22Rv1 (cell line): ENCODE data around the gene ZNF81.
"Not testable (repeated sequence)": the region's sequence is repeated elsewhere in the genome, so short reads cannot be mapped to it uniquely, and the experiment has no call there.

Source experiments
- H3K27ac ChIP-seq: fragments of 450-650 bp; 2 replicates; pipeline ENCODE4 v1.5.1; 2017
- ZFX ChIP-seq: fragments of 450-650 bp; IDR thresholded peaks from 2 replicates; pipeline ENCODE4 v1.6.1; 2017; ENCODE audit warnings: antibody characterized with exemption, borderline replicate concordance
- TF ChIP-seq, protein P1 (sequence below): fragments of 450-650 bp; IDR thresholded peaks from 2 replicates; pipeline ENCODE4 v1.5.1; 2017; ENCODE audit warnings: mild to moderate bottlenecking

ZNF81 gene

DNA sequence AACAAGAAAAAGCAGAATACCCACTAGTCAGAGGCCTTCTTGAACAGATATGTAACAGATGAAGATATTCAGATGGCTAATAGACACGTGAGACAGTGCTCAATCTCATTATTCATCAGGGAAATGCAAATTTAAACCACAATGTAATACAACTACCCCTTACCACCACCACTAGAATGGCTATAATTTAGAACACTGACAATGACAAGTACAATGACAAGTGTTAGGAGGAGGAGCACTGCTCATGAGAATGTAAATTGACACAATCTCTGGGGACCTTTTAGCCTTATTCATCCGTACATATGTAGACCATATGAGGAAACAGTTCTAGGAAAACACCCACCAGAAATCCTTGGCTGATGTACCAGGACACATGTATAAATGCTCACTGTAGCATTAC is 13.1 kb downstream of the ZNF81 start:
- no peak for TF ChIP-seq ZFX
- TF ChIP-seq, protein P1, sequence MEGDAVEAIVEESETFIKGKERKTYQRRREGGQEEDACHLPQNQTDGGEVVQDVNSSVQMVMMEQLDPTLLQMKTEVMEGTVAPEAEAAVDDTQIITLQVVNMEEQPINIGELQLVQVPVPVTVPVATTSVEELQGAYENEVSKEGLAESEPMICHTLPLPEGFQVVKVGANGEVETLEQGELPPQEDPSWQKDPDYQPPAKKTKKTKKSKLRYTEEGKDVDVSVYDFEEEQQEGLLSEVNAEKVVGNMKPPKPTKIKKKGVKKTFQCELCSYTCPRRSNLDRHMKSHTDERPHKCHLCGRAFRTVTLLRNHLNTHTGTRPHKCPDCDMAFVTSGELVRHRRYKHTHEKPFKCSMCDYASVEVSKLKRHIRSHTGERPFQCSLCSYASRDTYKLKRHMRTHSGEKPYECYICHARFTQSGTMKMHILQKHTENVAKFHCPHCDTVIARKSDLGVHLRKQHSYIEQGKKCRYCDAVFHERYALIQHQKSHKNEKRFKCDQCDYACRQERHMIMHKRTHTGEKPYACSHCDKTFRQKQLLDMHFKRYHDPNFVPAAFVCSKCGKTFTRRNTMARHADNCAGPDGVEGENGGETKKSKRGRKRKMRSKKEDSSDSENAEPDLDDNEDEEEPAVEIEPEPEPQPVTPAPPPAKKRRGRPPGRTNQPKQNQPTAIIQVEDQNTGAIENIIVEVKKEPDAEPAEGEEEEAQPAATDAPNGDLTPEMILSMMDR = no peak
- H3K27ac ChIP-seq = no peak overlapping the region

DNA sequence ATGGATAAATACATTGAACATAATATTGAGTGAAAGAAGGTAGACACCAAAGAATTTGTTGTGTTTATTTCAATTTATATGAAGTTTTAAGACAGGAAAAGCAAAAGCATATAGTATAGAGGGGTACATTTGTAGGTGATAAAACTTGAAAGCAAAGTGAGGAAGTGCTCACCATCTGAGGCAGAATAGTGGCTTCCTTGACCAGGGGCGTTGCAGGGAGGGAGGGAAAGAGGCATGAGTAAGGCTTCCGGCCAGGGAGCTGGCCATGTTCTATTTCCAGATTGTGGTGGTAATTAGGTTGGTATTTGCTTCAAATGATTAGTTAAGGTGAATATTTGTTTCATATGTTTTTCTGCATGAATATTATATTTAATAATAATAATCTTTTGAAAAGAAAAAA is 13.7 kb downstream of the ZNF81 start:
- H3K27ac ChIP-seq = not testable (repeated sequence)

DNA sequence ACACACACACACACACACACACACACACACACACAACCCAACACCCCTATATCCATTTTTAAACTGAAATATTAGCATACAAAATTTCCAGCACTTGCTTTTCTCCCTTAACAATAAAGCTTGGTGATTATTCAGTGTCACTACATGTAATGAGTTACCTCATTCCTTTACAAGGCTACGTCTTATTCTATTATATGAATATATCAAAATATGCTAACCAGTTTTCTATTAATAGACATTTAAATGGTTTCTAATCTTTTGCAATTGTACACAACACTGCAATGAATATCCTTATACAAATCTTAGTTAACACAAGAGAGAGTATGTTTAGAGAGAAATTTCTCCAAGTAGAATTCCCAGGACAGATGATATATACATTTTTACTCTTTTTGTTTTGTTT is 14.2 kb downstream of the ZNF81 start:
- TF ChIP-seq, protein P1 = no peak
- TF ChIP-seq ZFX = no peak
- no peak overlapping the region for H3K27ac ChIP-seq

DNA sequence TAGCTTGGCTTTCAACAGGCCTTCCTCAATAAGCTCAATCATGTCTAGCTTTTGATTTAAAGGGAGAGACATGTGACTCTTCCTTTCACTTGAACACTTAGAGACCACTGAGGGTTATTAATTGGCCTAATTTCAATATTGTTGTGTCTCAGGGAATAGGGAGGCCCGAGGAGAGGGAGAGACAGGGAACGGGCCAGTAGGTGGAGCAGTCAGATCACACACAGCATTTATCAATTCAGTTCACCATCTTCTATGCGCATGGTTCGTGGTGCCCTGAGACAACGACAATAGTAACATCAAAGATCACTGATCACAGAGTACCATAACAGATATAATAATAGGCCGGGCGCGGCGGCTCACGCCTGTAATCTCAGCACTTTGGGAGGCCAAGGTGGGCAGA is 17.8 kb downstream of the ZNF81 start:
- no peak overlapping the region for H3K27ac ChIP-seq

DNA sequence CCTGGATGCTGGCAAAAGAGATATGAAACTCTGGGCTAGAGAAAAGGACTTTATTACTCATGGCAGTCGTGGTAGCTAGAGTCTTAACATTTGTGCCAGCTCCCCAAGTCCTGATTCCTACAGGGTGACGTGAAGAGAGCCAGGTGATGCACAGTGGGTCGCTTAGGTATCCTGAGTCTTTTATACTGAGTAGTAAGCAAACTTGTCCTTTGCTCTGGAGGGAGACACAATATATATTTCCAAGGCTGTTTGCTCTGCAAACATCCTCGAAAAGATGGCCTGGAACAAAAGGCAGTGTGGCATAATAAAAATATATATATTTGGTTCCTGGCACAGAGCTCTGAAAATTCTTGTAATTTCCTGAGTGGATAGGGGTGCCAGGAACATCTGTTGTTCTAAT is 23.0 kb downstream of the ZNF81 start:
- no peak for TF ChIP-seq ZFX
- TF ChIP-seq, protein P1 = no peak
- H3K27ac ChIP-seq = no peak overlapping the region

More for the DNA sequence above, 17.8 kb downstream of the ZNF81 start:
- TF ChIP-seq ZFX = no peak
- TF ChIP-seq, protein P1 = peak; percentile 35

DNA sequence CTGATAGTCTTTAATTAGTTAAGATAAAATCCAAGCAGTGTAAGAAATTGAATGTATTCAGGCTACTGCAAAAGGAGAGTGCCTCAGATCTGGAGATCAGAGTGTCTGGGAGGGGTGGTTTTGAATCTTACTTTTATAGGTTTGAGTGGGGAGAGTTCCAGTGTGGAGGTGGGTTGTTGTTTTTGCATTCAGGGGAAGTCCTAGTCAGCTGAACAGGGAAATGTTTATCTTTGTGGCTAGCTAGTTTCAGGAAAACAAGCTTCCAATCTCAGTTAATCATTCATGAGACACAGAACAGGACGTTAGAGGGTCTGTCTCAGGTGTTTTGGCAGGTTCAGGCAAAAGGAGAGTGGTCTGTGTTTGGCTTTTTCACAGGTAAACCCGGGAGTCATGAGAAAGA is 26.0 kb downstream of the ZNF81 start:
- no peak for TF ChIP-seq ZFX
- TF ChIP-seq, protein P1 = no peak
- H3K27ac ChIP-seq = no peak overlapping the region

DNA sequence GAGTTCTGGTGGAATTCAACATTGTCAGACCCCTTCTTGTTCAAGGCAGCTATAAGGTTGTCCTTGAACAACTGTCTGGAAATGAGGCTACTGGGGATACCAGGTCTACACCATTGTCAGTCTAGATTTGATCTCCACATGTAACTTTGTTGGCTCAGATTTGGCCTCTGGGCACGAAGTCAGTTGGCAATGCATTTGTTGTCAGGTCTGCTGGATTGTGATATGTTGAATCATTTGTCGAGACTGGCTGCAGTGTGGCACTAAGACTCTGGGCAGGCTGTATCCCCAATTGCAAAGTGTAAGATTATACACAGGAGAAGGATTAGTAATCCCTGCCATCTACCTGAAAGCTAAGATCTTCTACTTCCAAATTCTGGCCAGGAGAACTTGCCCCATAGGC is 26.5 kb downstream of the ZNF81 start:
- no peak overlapping the region for H3K27ac ChIP-seq
- TF ChIP-seq, protein P1 = no peak

DNA sequence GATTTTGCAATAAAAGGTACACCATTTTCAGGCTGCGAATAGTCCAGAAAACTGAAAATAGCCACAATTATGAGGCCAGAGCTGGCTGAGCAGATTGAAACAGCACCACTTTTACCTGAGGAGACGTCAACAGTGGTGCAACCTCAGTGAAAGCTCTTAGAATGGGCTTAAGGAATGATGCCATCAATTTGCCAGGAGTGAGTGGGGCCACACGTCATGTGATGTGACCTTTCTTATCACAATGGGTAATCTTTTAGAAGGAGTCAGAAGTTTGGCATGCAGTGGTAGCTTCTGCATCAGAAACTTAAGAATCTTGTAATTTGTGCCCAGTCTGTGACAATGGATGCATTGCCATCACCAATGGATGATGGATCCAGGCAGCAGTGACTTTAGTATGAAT is 27.6 kb downstream of the ZNF81 start:
- TF ChIP-seq ZFX = no peak
- TF ChIP-seq, protein P1 = no peak

More for the DNA sequence above, 27.6 kb downstream of the ZNF81 start:
- H3K27ac ChIP-seq = no peak overlapping the region
